ENCODE results near the gene HACE1.

Gene HACE1

GRCh38 chr6:104787305-104787704, 72.4 kb downstream of the HACE1 start:
- Histone ChIP-seq H3K9ac (no peak overlapping the region), H3K4me1 (ENCODE audit: low read depth, poor library complexity, severe bottlenecking) (peaks cover 32% of the 10 kb centered on the region), H3K4me3 (IDR thresholded peaks at IDR 0.05; ENCODE audit: insufficient read depth, low read depth, low read length) (no peak overlapping the region), H4K20me1 (ENCODE audit: insufficient read depth) (no peaks in the 10 kb centered on the region), H3K36me3 (ENCODE audit: insufficient read depth) (no peaks in the 10 kb centered on the region), H2AFZ (ENCODE audit: low read depth) (no peak overlapping the region), H3K27me3 (ENCODE audit: insufficient read depth, low read depth) (no peaks in the 10 kb centered on the region), H3K4me2 (peak overlapping the region; percentile 27; the same call in 1 of the 2 replicates), H3K79me2 (ENCODE audit: insufficient read depth, low read depth) (no peaks in the 10 kb centered on the region), H3K27ac (peak overlapping the region; percentile 10; the same call in 1 of the 2 replicates)
- no peak for TF ChIP-seq CTCF (conservative IDR thresholded peaks at IDR 0.05; ENCODE audit: low read depth, low read length)

- Histone ChIP-seq H3K36me3 (ENCODE audit: insufficient read depth) (no peaks in the 10 kb centered on the region), H3K9ac (no peak overlapping the region), H4K20me1 (ENCODE audit: insufficient read depth) (no peaks in the 10 kb centered on the region), H2AFZ (ENCODE audit: low read depth) (no peak overlapping the region), H3K4me3 (IDR thresholded peaks at IDR 0.05; ENCODE audit: insufficient read depth, low read depth, low read length) (no peak overlapping the region), H3K4me2 (no peak overlapping the region), H3K4me1 (ENCODE audit: low read depth, poor library complexity, severe bottlenecking) (peaks cover 32% of the 10 kb centered on the region), H3K27ac (no peak overlapping the region), H3K79me2 (ENCODE audit: insufficient read depth, low read depth) (no peaks in the 10 kb centered on the region), H3K27me3 (ENCODE audit: insufficient read depth, low read depth) (no peaks in the 10 kb centered on the region)
- no peak for TF ChIP-seq CTCF (conservative IDR thresholded peaks at IDR 0.05; ENCODE audit: low read depth, low read length)
Observed at GRCh38 chr6:104784884-104785283, 74.8 kb downstream of the HACE1 start.

GRCh38 chr6:104771258-104771832, 88.4 kb downstream of the HACE1 start:
- Histone ChIP-seq H3K9ac (no peak overlapping the region), H3K4me1 (ENCODE audit: low read depth, poor library complexity, severe bottlenecking) (no peaks in the 10 kb centered on the region), H3K27ac (no peak overlapping the region), H3K4me3 (IDR thresholded peaks at IDR 0.05; ENCODE audit: insufficient read depth, low read depth, low read length) (no peak overlapping the region), H3K79me2 (ENCODE audit: insufficient read depth, low read depth) (no peaks in the 10 kb centered on the region), H3K36me3 (ENCODE audit: insufficient read depth) (no peaks in the 10 kb centered on the region), H3K27me3 (ENCODE audit: insufficient read depth, low read depth) (no peaks in the 10 kb centered on the region), H3K4me2 (no peak overlapping the region), H2AFZ (ENCODE audit: low read depth) (no peak overlapping the region), H4K20me1 (ENCODE audit: insufficient read depth) (no peaks in the 10 kb centered on the region)
- peak; percentile 69 for TF ChIP-seq CTCF (conservative IDR thresholded peaks at IDR 0.05; ENCODE audit: low read depth, low read length)

- no peak overlapping the region for H2AFZ ChIP-seq (ENCODE audit: low read depth)
- no peaks in the 10 kb centered on the region for H4K20me1 ChIP-seq (ENCODE audit: insufficient read depth)
- H3K4me2 ChIP-seq = no peak overlapping the region
- H3K79me2 ChIP-seq (ENCODE audit: insufficient read depth, low read depth) = no peaks in the 10 kb centered on the region
- H3K36me3 ChIP-seq (ENCODE audit: insufficient read depth) = no peaks in the 10 kb centered on the region
- no peak overlapping the region for H3K4me3 ChIP-seq (IDR thresholded peaks at IDR 0.05; ENCODE audit: insufficient read depth, low read depth, low read length)
- no peaks in the 10 kb centered on the region for H3K4me1 ChIP-seq (ENCODE audit: low read depth, poor library complexity, severe bottlenecking)
- H3K9ac ChIP-seq = no peak overlapping the region
- H3K27me3 ChIP-seq (ENCODE audit: insufficient read depth, low read depth) = no peaks in the 10 kb centered on the region
- no peak for TF ChIP-seq CTCF (conservative IDR thresholded peaks at IDR 0.05; ENCODE audit: low read depth, low read length)
- no peak overlapping the region for H3K27ac ChIP-seq
Observed at GRCh38 chr6:104768906-104769305, 90.8 kb downstream of the HACE1 start.
